NCI-H510A treated with DMSO at 0.1 percent for 48 hours (cell line): Measurements from ENCODE around the gene ATIC.
"Not testable (repeated sequence)": the region's sequence is repeated elsewhere in the genome, so short reads cannot be mapped to it uniquely, and the experiment has no call there.

Source experiments
- DNase-seq: peaks from one replicate; lab custom pipeline; 2025; lab: John Stamatoyannopoulos, UW

ATIC gene

DNA sequence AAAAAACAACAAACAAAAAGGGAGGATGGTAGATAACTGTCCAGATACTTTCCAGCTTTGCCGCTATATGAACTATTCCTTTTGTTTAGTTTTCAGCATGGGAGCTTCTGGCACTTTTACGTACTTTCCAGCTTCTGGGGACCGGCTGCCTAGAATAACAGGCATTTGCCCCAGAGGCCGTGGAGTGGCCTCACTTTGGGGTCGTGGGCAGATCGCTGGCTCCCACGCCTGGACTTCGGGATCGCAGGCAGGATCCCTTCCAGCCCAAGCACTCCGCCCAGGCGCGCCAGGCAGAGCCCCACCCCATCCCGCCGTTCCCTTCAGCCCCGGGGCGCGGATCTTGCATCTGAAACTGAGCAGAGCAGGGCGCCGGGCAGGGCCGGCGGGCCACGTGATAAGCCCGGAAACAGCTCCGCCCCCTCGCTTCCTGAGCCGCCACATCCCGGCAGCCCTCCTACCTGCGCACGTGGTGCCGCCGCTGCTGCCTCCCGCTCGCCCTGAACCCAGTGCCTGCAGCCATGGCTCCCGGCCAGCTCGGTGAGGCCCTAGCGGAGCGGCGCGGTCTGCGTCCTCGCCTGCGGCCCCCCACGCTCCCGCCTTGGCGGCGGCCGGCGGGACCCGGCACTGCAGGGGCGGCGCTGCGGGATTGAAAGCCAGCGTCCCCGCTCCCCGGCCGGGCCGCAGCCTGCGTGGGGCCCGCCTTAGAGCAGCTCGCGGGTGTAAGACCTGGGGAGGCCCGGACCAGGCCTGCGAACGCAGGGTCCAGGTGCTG is at the start of gene ATIC:
TSS of gene ATIC (plus strand) at position 435 of the 772 bp plus-strand sequence. CDS start at position 519, 84 bp downstream.
- DNase-seq: peak; percentile 91

DNA sequence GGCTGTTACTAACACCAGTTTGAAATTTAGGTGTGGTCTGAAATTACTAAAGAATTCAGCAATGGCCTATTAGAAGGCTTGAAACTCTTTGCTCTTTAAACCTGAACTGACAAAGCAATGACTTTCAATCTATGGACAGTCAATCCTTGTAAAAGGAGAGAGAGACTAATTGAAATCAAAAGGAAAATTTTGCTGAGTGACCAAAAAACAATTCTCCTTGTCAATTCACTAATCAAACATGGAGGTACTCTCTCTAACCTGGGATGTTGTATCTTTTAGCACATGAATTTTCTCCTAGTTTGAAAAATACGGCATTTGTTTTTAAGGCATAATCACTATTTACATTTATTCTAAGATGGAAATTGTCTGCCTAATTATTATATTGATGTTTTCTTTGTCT is 49.6 kb upstream of the ATIC start:
- no peak for DNase-seq

DNA sequence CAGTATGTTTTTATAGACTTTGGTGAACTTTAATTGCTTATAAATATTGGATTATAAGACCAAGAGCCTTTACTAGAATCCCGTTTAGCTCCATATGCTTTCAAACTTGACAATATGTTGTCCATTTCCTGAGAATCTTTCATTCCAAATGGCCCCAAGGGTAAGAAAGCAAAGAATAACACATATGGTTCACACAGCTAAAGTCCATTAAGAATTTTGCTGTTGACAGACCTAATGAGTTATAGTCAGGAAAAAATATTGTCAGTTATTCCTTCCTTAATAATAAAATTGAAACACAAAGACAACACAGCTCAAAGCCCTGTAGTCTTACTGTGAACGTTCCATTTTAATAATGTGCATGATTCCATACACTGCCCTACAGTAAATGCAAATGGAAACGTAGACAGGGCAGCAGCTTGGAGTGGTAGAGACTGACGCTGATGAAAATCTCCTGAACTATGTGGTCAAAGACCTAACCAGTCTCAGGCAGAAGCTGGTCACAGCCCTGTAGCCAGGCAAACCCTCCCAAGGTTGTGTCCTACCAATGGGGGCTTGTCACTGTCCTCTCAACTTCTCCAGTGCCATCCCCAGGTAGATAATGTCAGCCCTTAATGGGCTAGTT is 49.0 kb upstream of the ATIC start:
- DNase-seq: no peak

DNA sequence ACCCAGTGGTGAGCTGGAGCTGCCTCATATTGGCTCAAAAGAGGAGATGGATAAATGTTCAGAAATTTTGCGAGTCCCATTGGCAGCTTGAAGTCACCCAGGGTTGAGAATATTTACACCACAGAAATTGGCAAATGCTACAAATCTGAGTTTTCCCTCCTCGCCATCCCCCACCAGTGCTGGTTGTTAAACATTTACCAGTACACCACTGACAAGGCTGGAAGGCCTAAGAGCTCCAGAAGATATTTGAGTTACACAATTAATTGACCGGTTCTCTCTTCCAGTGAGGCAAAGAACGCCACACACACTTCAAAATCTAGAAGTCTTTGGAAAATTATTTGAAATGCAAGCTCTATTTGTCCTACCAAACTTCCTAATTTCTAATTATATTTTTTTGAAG is 47.5 kb upstream of the ATIC start:
- no peak for DNase-seq

DNA sequence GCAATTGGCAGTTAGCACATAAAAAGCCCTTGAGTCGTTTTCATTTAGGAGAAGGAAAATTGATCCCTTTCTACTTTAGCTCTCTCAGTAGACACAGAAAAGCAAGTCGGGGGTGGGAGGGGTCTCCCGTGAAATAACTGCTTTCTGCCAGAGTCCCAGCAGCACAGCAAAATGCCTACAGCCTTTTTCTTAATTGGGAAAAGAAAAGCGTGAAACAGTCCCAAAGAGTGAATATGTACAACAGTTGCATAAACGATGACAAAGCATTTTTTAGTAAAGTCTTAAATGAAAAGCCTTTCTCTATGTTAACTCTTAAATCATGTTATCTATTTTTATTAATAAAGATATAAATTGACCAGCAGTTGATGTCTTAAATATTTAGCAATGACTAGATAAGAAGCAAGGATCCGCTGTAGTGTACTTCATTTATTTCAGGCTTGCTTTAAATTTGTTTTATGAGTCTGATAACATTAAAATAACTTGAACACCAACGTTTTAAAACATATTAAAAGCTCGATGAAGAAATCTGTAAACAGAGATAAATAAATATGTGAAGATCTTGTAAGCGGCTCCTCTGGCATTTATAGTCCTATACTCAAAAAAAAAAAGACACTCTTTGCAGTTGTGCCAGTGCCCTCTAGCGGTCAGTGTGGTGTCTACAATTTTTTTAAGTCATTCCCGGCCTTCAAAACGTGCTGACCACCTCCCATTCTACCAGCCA is 42.3 kb upstream of the ATIC start:
- DNase-seq: peak; percentile 77

DNA sequence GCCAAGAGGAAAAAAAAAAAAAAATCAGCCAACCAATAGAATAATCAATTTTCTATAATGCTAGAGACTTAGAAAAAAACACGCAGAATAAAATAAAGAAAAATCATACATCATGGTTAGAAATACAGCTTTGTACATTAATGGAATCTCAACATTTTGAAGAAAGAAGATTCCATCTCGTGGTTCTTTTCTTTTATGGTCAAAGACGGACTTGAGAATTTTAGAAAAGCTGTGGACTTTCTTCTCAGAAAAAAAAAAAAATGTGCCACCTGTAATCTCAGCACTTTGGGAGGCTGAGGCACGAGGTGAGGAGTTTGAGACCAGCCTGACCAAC is 41.8 kb upstream of the ATIC start:
- no peak for DNase-seq

DNA sequence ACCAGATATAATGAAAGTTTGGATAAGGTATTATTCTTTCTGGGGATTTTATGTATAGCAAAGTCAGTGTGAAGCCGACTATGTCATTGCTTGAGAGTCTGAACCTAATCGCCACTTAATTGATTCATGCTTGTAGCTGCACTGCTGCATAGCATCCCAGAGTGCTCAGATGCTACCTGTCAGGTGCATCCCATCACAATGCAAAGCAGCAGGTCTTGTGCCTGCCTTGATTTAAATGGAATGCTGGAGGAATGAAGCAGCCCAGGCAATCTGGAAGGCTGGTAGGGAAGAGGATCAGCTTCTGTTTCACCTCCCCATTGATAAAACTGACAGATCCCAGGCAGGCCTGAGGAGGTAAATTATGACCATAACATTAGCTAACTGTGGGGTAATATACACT is 40.4 kb upstream of the ATIC start:
- DNase-seq: no peak

DNA sequence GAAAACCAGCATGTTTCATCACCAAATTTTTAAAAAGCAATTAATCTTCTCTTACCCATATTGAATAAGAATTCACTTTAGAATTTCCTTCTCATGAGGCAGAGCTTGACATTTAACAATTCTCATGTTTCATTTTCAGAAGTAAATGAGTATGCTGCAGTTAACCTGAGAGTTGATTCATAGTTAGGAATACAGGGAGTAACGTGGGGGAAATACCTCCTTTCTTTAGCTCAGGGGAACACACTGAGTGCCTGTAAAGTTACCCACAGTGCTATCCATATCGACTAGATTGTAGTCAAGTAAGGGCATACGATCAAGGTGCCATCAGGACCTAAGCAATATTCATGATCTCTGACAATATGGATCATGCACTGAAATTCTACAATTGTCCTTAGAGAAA is 38.9 kb upstream of the ATIC start:
- DNase-seq: no peak

DNA sequence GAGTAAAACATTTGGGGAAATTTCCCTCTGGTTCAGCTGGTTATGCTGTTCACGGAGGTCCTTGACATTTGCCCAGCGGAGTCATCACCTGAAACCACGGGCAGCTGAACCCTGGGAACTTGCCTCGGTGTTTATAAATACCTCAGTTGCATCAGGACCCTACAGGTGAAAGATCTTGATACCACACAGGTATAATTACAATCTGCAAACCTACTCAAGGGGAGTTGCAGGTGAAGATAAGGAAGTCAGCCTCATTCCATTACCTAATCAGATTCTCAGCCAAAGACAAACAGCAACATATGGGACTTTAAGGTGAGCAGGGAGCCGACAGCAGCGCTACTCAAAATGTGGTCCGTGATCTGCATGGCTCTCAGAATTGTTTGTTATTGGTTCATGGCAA is 37.0 kb upstream of the ATIC start:
- DNase-seq: no peak

DNA sequence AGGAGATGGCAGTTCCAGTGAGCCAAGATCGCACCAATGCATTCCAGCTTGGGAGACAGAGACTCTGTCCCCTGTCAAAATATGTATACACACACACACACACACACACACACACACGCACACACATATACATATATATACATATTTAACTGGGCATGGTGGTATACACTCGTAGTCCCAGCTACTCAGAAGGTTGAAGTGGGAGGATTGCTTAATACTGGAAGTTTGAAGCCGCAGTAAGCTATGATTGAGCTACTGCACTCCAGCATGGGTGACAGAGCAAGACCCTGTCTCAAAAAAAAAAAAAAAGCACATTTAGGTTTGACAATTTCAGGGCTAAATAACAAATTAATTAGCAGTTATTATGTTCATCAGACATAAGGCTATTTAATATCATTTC is 36.0 kb upstream of the ATIC start:
- DNase-seq: no peak

DNA sequence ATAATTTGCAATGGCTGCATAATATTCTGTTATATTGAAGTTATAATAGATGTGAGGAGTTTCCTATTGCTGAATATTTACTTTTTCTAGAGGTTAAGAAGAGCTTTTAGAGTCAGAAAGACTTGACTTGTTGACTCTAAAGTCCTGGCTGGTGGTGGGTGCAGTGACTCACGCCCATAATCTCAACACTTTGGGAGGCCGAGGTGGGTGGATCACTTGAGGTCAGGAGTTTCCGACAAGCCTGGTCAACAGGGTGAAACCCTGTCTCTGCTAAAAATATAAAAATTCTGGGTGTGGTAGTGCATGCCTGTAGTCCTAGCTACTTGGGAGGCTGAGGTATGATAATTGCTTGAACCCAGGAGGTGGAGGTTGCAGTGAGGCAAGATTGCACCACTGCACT is 33.9 kb upstream of the ATIC start:
- DNase-seq: no peak

DNA sequence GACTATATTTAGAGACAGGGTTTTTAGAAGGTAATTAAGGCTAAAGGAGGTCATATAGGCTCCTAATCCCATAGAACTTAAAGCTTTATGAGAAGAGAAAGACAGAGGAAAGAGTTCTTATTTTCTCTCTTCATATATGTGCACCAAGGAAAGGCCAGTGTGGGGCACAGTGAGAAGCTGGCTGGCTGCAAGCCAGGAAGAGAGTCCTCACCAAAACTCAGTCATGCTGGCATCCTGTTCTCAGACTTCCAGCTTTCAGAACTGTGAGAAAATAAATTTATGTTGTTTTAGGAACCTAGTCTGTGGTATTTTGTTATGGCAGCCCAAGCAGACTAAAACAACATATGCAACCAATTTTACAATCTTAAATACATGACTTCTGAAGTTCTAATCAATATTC is 31.5 kb upstream of the ATIC start:
- no peak for DNase-seq

DNA sequence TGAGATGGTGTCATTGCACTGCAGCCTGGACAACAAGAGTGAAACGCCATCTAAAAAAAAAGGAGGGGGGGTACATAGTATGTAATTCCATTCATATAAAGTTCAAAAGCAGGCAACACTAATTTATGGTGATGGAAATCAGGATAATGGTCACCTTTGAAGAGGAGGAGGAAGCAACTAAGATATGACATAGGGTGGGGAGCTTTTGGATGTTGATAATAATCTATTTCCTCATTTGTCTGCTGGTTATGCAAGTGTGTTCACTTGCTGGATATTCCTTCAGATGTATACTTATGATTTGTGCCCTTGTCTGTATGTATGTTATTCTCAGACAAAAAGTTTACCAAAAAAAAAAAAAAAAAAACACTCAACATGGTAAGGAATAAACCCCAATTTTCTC is 28.6 kb upstream of the ATIC start:
- DNase-seq: no peak

DNA sequence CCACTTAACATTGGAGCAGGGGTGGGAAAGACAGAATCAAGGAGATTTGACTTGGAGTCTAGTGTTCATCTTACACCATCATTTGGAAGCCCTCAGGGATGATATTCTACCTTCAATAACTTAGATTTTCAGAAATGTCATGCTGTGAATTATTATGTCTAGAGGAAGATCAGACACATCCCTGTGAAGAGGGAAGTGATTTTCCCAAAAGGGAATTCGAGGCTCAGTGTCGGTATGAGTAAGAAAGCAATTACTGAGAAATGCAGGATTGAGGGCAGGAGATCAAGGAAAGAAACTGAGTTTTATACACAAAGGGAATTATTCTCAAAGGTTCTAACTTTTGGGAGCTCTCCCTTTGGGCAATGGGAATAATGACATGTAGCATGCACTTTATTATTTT is 25.6 kb upstream of the ATIC start:
- no peak for DNase-seq

DNA sequence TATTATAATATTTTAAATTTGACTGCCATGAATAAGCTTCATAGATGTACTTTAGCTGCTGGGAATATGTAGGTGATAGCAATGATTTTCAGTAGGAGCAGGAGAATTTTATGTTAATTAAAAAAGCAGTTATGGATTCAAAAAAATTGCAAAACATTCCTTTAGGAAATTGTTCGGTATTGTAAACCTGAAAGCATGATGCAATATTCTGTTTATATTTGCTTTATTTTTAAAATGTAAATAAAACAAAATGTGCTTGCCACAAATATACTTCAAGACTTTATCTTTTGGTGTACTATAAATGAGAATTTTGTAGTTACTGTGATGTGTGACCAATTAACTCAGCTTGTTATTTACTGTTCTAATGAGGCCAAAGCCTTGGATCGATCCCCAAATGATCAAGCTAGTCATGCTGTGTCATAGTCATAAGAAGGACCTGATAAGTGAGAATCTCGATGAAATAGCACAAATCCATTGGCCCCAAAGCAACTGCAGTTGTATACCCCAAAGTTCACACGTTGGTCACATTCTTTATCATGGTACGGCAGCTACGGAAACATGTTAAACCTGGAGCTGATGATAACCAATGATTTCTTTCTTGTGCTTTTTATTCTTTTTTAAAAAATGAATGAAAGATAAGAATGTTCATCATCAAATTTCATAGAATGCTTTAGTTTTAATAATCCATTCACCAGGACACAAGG is 23.6 kb upstream of the ATIC start:
- no peak for DNase-seq

DNA sequence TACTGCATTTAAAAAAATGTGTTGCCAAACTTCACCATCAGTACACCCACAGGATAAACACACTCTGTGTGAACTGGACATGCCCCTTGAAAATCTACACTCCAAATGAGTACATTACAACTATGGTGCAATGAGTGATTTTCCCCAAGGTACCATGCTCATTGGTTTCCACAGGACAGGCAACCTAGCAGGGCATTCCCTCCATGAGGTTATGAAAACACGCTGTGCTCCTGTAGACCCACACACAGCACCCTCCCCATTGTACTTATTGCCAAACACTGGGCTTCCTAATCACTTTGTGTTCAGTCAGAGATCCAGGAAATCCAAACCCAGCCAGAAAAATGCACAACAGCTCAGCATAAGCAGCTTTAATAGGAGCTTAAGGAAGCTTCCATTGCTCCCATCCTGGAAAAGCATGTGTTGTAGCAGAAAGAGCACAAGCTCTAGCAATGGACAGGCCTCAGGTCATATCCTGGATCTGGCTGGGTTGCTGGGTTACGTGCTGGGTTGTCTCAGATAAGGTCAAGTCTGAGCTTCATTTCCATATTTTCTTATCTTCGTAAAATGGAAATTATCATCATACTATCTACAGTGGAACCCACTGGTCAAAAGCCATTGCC is 20.8 kb upstream of the ATIC start:
- DNase-seq: no peak

DNA sequence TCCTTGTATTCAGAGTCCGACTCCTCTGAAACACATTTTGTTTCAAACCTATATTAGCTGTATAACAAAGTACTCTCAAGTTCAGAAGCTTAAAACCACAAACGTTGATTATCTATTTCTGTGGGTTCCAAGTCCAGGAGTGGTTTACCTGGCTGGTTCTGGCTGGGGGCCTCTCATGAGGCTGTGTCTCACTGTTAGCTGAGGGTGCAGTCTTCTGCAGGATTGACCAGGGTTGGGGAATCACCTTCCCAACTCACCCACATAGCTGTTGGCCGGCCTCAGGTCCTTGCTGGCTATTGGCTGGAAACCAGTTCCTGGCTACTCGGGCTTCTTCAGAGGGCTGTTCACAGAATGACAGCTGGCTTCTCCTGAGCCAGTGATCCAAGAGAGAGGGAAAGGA is 18.0 kb upstream of the ATIC start:
- DNase-seq: no peak

DNA sequence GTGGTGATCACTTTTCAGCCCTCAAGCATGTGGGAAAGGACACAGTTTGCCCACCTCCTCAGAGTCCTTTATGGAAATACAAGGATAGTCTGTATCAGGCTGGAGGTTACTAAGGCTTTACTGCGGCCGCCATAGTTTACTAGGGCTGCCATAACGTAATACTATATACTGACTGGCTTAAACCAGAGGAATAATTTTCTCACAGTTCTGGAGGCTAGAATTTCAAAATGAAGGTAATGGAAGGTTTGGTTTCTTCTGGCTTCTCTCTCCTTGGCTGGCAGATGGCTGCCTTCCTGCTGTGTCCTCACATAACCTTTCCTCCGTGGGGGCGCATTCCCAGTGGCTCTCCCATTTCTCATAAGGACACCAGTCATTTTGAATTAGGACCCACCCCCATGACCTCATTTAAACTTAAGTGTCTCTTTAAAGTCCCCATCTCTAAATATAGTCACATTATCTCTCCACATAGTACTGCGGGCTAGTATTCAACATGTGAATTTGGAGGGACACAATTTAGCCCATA is 12.5 kb upstream of the ATIC start:
- no peak for DNase-seq

DNA sequence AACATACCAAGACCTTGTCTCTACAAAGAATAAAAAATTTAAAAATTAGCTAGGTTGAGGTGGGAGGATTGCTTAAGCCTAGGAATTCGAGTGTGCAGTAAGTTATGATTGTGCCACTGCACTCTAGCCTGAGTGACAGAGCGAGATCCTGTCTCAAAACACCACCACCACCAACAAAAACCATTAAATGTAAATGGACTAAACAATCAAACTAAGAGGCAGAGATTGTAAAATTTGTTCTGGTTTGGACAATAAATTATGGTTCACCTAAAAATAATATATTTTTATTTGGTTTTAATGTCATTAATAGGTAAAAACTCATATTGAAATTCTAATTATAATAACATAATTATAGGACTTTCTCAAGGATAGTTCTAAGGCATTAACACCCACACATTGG is 9.9 kb upstream of the ATIC start:
- DNase-seq: no peak

DNA sequence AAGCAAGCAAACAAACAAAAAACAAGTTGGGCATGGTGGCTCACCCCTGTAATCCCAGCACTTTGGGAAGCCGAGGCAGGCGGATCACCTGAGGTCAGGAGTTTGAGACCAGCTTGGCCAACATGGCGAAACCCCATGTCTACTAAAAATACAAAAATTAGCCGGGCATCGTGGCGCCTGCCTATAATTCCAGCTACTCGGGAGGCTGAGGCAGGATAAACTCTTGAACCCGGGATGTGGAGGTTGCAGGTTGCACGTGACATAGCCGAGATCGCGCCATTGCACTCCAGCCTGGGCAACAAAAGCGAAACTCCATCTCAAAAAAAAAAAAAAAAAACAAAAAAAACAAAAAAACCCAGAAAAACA is 617 bp upstream of the ATIC start:
- DNase-seq: not testable (repeated sequence)

DNA sequence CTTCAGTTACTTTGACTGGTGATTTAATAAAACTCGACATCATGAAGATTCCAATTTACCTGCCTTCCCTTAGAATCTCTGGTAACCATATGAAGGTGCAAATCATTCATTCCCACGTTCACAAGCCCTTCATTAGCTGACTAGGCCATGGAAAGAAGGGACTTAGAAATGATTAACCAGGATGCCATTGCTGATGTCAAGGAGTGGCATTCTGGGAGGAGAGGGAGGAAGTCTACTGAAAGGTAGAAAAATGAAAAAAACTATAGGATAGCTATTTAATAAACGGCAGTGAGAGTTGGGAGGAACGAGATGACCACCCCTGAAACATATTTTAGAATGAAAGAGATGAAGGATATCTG is 1.4 kb downstream of the ATIC start:
- no peak for DNase-seq

DNA sequence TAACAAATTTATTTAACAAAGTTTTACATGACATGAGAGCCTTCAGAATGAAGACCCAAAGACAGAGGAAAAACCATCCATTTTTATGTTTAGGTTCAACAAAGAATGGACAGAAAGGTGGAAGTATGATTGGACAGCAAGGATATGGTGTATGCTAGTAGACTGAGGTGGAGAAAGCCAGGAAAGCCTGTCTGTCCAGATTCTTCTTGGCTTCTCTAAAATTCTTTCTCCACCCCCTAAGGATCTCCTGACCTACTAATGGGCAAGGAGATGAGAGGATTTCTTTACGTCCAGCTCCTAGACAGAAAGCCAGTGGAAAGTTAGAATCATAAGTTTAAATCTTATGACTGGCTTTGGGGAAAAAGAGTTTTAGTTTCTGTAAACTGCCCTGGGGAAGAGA is 3.0 kb downstream of the ATIC start:
- no peak for DNase-seq
